Osteoblast (primary cell): ENCODE measurements around the gene PTPRE. TPM values are rescaled to one million over a fixed set of nuclear protein-coding genes. Genes with fewer than 3 reads are reported as not detected.

Source experiments
- DNase-seq: peaks from one replicate; pipeline ENCODE4 v3.0.0; 2011; ENCODE audit warnings: low spot score, mixed read lengths; ENCODE audit not compliant: insufficient read length; ENCODE audit errors: missing footprints
- H2AFZ ChIP-seq: 2 replicates; pipeline ENCODE4 v1.6.0; 2011; ENCODE audit warnings: mild to moderate bottlenecking, low read length
- H3K27ac ChIP-seq: 2 replicates; pipeline ENCODE4 v1.5.1; 2011; ENCODE audit warnings: mild to moderate bottlenecking, low read depth, low read length, moderate library complexity
- H3K27me3 ChIP-seq: 2 replicates; pipeline ENCODE4 v1.6.0; 2012; ENCODE audit warnings: mild to moderate bottlenecking, control low read depth, inconsistent platforms, low read length, moderate library complexity; ENCODE audit not compliant: insufficient read depth
- H3K36me3 ChIP-seq: 2 replicates; pipeline ENCODE4 v1.5.1; 2011; ENCODE audit warnings: mild to moderate bottlenecking, low read length, control low read depth, moderate library complexity; ENCODE audit not compliant: insufficient read depth
- H3K4me1 ChIP-seq: 2 replicates; pipeline ENCODE4 v1.5.1; 2011; ENCODE audit warnings: mild to moderate bottlenecking, low read length, control low read depth, moderate library complexity; ENCODE audit not compliant: insufficient read depth
- H3K4me2 ChIP-seq: 2 replicates; pipeline ENCODE4 v1.6.0; 2011; ENCODE audit warnings: mild to moderate bottlenecking, low read length; ENCODE audit not compliant: insufficient read depth
- H3K4me3 ChIP-seq: fragments of 200-600 bp; sonication (generic); 3 replicates; pipeline ENCODE4 v1.5.1; 2012; ENCODE audit warnings: mild to moderate bottlenecking, low read length, inconsistent platforms; ENCODE audit not compliant: insufficient read depth
- H3K79me2 ChIP-seq: 2 replicates; pipeline ENCODE4 v1.6.0; 2012; ENCODE audit warnings: mild to moderate bottlenecking, low read length, control low read depth, inconsistent platforms; ENCODE audit not compliant: insufficient read depth
- H3K9me3 ChIP-seq: 2 replicates; pipeline ENCODE4 v1.5.1; 2011; ENCODE audit warnings: low read depth, low read length, control low read depth
- H4K20me1 ChIP-seq: 2 replicates; pipeline ENCODE4 v1.6.0; 2012; ENCODE audit warnings: mild to moderate bottlenecking, low read length, control low read depth; ENCODE audit not compliant: insufficient read depth
- total RNA-seq: library from RNA; depleted of rRNA; stranded (reverse); fragments of >200 nt; gene quantifications from 2 replicates; pipeline ENCODE4 v1.2.3, GENCODE V29; 2012
- TF ChIP-seq, protein P1 (sequence below): IDR thresholded peaks from 2 replicates; pipeline ENCODE4 v1.5.1; 2011; ENCODE audit warnings: mild to moderate bottlenecking, low read depth, low read length, moderate library complexity; ENCODE audit errors: extremely low read depth

Gene PTPRE
- total RNA-seq, 1 donor: 9.0 TPM

DNA sequence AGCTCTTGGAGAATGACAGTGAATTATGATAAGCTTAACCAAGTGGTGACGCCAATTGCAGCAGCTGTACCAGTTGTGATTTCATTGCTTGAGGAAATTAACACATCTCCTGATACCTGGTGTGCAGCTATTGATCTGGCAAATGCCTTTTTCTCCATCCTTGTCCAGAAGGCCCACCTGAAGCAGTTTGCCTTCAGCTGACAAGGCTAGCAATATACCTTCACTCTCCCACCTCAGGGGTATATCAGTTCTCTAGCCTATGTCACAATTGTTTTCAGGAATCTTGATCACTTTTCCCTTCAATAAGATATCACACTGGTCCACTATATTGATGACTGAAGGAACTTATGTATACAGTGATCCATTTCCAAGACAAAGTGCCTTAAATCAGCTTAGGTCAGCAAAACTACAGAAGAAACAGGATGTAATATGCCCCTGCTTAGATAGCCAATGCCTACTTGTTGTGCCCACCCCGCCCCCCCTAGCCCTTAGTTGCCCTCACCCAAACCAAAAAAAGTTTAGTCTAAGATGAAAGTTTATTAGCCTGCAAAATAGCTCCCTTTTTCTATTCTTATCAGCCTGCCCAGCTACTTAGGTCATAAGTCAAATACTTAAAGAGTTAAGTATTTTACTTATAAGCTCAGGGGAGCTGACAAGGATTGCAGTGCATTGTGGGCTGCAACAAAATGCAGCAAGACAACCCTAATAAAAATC is 45.1 kb downstream of the PTPRE start:
- H3K4me3 ChIP-seq: no peak overlapping the region
- DNase-seq: no peak
- no peak overlapping the region for H3K27ac ChIP-seq
- no peaks in the 10 kb centered on the region for H3K36me3 ChIP-seq
- no peaks in the 10 kb centered on the region for H3K9me3 ChIP-seq
- H3K79me2 ChIP-seq: no peaks in the 10 kb centered on the region
- H4K20me1 ChIP-seq: no peaks in the 10 kb centered on the region
- no peaks in the 10 kb centered on the region for H3K4me1 ChIP-seq
- TF ChIP-seq, protein P1, sequence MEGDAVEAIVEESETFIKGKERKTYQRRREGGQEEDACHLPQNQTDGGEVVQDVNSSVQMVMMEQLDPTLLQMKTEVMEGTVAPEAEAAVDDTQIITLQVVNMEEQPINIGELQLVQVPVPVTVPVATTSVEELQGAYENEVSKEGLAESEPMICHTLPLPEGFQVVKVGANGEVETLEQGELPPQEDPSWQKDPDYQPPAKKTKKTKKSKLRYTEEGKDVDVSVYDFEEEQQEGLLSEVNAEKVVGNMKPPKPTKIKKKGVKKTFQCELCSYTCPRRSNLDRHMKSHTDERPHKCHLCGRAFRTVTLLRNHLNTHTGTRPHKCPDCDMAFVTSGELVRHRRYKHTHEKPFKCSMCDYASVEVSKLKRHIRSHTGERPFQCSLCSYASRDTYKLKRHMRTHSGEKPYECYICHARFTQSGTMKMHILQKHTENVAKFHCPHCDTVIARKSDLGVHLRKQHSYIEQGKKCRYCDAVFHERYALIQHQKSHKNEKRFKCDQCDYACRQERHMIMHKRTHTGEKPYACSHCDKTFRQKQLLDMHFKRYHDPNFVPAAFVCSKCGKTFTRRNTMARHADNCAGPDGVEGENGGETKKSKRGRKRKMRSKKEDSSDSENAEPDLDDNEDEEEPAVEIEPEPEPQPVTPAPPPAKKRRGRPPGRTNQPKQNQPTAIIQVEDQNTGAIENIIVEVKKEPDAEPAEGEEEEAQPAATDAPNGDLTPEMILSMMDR: no peak
- H2AFZ ChIP-seq: no peak overlapping the region
- no peak overlapping the region for H3K4me2 ChIP-seq
- H3K27me3 ChIP-seq: no peaks in the 10 kb centered on the region

DNA sequence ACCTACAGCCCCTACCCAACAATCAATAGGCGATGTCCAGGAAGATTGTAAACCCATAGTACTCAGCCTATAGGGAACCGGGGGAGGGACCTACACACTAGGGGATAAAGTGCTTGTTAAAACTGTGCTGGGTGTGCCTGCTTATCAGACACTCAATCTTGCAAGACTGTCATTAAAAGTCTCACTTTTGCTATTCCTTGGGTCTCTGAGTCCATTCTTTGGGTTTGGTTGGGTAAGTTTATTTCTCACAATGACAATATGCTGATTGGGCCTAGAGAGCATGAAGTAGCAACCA is 45.6 kb downstream of the PTPRE start:
- H3K27ac ChIP-seq: no peak overlapping the region
- H3K4me2 ChIP-seq: no peak overlapping the region
- DNase-seq: no peak
- no peaks in the 10 kb centered on the region for H3K9me3 ChIP-seq
- H3K4me1 ChIP-seq: no peaks in the 10 kb centered on the region
- H3K79me2 ChIP-seq: no peaks in the 10 kb centered on the region
- TF ChIP-seq, protein P1: no peak
- no peak overlapping the region for H2AFZ ChIP-seq
- no peaks in the 10 kb centered on the region for H3K36me3 ChIP-seq
- H3K27me3 ChIP-seq: no peaks in the 10 kb centered on the region
- H3K4me3 ChIP-seq: no peak overlapping the region
- H4K20me1 ChIP-seq: no peaks in the 10 kb centered on the region

DNA sequence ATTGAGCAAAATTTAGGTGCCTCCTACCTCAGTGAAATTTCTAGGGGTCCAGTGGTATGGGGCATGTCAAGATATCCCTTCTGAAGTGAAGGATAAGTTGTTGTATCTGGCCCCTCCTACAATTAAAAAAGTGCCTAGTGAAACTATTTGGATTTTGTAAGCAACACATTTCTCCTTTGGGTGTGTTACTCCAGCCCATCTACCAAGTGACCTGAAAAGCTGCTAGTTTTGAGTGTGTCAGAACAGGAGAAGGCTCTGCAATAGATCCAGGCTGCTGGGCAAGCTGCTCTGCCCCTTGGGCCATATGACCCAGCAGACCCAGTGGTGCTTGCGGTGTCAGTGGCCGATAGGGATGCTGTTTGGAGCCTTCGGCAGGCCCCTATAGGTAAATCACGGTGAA is 46.0 kb downstream of the PTPRE start:
- TF ChIP-seq, protein P1: no peak
- H3K79me2 ChIP-seq: no peaks in the 10 kb centered on the region
- H2AFZ ChIP-seq: no peak overlapping the region
- no peaks in the 10 kb centered on the region for H3K4me1 ChIP-seq
- no peaks in the 10 kb centered on the region for H3K36me3 ChIP-seq
- no peak for DNase-seq
- no peaks in the 10 kb centered on the region for H3K27me3 ChIP-seq
- H3K9me3 ChIP-seq: no peaks in the 10 kb centered on the region
- H3K4me3 ChIP-seq: no peak overlapping the region
- no peak overlapping the region for H3K27ac ChIP-seq
- no peaks in the 10 kb centered on the region for H4K20me1 ChIP-seq
- no peak overlapping the region for H3K4me2 ChIP-seq

DNA sequence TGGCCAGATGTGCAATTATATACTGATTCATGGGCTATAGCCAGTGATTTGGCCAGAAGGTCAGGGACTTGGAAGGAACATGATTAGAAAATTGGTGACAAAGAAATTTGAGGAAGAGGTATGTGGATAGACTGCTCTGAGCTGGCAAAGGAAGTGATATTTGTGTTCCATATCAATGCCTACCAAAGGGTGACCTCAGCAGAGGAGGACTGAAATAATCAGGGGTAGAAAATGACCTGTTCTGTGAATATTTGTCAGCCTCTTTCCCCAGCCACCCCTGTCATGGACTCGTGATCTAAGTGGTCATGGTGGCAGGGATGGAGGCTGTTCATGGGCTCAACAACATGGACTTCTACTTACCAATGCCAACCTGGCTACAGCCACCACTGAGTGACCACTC is 47.0 kb downstream of the PTPRE start:
- no peaks in the 10 kb centered on the region for H3K27me3 ChIP-seq
- H3K4me3 ChIP-seq: no peak overlapping the region
- no peak overlapping the region for H3K27ac ChIP-seq
- no peaks in the 10 kb centered on the region for H4K20me1 ChIP-seq
- DNase-seq: no peak
- no peak overlapping the region for H3K4me2 ChIP-seq
- H3K79me2 ChIP-seq: no peaks in the 10 kb centered on the region
- TF ChIP-seq, protein P1: no peak
- H2AFZ ChIP-seq: no peak overlapping the region
- H3K36me3 ChIP-seq: no peaks in the 10 kb centered on the region
- no peaks in the 10 kb centered on the region for H3K4me1 ChIP-seq
- H3K9me3 ChIP-seq: no peaks in the 10 kb centered on the region
